T47D (cell line): Measurements from ENCODE around the gene CKS1B.

ENCODE experiments used
- DNase-seq, 2 experiments: peaks; one replicate each; pipeline versions ENCODE4 v3.0.0 to v3.0.0-alpha.2; 2011 to 2012; ENCODE audit warnings: low read depth in 1 of 2, low spot score in 1 of 2
- JUND ChIP-seq: IDR thresholded peaks from 2 replicates; pipeline ENCODE4 v1.6.1; 2012; ENCODE audit warnings: low read depth
- in situ Hi-C: cut with HindIII; loops from 2 replicates; pipeline ENCODE4 v1.10.0; 2016; ENCODE audit warnings: low sequenced_read_pairs, low pct_unique_long_range_greater_than_20kb

CKS1B gene

GRCh38 chr1:154974102-154974807 is at the start of gene CKS1B:
CKS1B (plus strand) TSS chr1:154974681; CDS start chr1:154974746, 65 bp downstream.
- TF ChIP-seq JUND = no peak
- peak; percentile 95 to 100 for DNase-seq
- in situ Hi-C loops = no loop called here

DNA sequence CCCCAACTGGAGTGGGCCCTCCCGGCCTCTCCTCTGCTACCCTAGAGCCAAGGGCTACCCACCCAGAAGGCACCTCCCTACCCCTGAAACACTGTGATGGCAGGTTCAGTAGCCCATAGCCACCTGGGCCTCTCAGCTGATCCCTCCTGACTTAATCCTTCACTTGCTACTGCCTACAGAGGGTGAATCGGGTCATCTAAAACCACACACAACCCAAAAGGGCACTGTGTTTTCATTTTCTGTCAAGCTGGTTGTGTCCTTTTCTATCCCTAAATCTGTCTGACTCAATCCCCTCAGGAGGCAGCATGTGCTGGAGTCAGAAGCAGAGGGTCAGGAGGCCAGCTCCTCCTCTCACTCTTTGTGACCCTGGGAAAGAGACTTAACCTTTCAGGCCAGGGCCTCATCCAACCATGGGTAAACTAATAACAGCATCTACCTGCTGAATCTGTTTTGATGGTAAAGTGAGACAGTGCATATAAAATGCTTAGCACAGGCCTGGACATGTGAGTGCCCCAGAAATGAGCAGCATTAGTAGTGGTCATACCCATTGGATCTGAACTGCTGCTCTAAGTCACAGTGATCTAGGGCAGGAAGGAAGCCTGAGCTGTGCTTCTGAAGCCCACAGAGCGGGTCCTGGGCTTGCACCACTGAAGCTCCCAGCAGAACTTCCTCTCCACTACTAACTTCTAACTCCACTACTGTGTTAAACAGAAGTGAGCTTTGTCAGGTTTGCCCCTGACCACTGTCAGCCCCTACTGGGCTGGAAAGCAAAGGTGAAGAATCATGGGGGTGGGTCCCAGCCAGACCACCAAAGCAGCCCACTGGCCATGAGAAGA is 48.9 kb upstream of the CKS1B start:
- in situ Hi-C loops = no loop called here
- no peak for TF ChIP-seq JUND
- DNase-seq = no peak

- DNase-seq = no peak
These were observed 48.3 kb upstream of the CKS1B start for GRCh38 chr1:154926201-154926600.

DNA sequence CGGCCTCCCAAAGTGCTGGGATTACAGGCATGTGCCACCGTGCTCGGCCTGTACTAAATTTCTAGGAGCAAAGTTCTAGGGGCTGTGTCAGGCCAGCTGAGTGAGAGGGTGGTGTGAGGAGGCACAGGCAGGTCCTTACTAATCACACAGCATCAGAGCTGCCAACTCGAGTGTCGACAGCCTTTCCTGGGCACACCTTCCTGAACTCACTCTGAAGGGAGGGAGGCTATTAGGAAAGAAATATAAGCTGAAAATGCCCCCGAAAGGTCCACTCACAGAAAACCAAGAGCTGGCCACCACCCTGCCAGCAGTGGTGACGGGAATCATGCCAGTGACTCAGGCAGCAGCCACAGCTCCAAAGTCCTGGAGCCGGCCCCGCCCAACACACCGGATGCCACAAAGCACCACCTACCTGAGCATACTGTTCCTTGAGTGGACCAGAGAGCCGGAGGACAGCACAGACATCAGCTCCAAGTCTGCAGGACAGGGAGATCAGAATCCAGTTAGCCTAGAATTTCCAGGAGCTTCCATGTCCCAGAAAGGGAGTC is 42.5 kb upstream of the CKS1B start:
- TF ChIP-seq JUND = no peak
- in situ Hi-C loops = no loop called here
- DNase-seq = peak; percentile 44 to 90

More at GRCh38 chr1:154926201-154926600, 48.3 kb upstream of the CKS1B start:
- TF ChIP-seq JUND = no peak
- in situ Hi-C loops = no loop called here

GRCh38 chr1:154934358-154934948 is 40.0 kb upstream of the CKS1B start:
- TF ChIP-seq JUND = no peak
- in situ Hi-C loops = no loop called here

DNA sequence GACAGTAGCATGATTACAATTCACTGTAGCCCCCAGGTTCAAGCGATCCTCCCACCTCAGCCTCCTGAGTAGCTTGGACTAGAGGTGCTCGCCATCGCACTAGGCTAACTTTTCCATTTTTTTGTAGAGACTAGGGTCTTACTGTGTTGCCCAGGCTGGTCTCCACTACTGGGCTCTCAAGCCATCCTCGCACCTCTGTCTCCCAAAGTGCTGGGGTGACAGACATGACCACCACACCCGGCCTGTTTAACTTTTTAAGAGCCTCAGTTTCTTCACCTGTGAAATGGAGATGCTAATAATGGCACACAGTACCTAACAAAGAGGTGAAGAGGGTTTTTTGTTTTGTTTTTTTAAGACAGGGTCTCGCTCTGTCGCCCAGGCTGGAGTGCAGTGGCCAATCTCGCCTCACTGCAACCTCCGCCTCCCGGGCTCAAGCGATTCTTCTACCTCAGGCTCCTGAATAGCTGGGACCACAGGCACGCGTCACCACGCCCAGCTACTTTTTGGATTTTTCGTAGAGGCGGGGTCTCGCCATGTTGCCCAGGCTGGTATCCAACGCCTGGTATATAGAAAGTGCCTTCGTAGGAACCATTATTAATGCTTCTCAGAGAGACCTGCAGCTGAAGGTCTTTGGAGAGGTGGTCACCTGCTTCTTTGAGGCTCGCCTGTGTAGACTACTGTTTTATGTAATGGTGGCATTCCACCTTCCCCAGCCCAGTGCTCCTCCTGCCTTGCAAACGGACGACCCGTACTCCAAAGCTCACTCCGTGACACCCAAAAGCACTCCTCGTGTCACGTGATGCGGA is 38.5 kb upstream of the CKS1B start:
- in situ Hi-C loops = no loop called here
- no peak; the same call in 1 of the 2 replicates for TF ChIP-seq JUND
- DNase-seq = no peak

More at GRCh38 chr1:154934358-154934948, 40.0 kb upstream of the CKS1B start:
- DNase-seq = no peak

- in situ Hi-C loops = no loop called here
- peak; percentile 96 to 99 for DNase-seq
- TF ChIP-seq JUND = no peak
These were observed 37.9 kb upstream of the CKS1B start, which contains the start of gene PMVK for GRCh38 chr1:154936555-154937084. PMVK (minus strand) TSS chr1:154936719; CDS start chr1:154936685, 34 bp downstream.

DNA sequence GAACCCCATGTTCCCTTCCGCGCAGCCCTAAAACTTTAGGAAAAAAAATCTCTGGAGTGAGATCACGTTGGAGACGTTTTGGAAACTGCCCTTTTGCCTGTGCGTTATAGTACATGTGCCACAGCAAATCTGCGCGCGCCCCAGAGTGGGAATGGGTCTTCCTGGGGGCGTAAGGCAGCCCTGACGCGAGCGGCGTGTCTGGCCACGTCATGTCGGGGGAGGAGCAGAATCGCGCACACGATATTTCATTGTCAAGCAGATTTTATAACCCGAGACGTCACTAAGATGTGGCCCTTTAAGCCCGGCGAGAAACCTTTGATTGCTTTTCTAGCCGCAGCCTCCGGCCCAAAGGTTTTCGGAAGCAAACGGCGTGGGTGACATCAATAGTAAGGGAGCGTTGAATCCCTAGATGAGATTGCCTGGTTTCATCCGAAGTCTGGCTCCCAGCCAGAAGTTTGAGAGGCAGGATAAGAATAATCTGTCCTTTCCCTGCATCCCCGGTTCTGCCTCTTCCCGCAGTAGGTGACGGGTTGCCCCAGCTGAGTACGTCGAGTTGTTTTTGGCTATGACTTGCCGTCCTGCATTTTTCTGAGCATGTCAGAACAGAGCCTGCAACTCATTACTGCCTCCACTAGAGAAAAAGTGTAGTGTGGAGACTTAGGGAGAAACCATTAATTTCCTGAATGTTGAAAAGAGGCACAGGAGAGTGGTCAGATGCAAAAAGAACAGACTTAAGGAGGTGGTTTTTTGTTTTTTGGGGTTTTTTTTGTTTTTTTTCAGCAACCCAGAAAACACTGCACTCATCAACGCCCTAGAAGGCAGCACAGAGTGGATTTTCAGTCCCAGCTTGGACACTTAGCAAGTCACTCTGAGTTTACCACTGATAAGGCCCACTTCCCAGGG is 37.1 kb upstream of the CKS1B start:
- peak; percentile 85 to 99 for DNase-seq
- in situ Hi-C loops = no loop called here
- TF ChIP-seq JUND = no peak

- in situ Hi-C loops = no loop called here
- TF ChIP-seq JUND = no peak
- no peak for DNase-seq
These were observed 36.5 kb upstream of the CKS1B start for GRCh38 chr1:154937988-154938386.

DNA sequence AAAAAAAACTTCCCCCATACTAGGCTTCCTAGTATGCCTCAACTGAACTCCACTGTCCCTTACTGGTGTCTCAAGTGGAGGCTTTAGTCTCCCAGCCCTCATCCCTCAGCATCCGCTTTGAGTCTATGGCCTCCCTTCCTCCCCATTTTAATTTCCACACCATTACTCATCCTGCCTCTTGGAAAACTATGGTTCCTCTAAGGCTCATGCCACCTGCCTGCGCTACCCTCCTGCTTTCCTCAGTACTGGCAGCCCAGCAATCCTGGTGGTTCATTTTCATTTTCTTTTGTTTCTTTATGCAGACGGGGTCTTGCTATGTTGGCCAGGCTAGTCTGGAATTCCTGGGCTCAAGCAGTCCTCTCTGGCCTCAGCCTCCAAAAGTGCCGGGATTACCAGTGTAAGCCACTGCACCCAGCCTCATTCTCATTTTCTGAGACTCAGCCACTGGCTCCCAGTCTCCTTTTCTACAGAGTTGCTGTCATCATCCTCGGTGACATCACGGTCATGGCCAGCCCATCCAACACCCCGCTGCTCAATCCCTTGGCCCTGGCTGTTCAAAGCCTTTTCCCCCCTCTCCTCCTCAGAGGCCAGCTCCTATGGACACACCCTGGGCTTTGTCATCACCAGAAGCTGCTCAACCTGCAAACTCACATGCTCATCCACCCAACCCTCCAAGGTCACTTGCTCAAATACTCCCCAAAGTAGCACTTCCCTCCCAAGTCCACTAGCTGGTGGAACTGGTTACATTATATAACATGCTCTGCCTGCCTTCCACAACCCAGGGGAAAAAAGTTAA is 35.7 kb upstream of the CKS1B start:
- no peak for TF ChIP-seq JUND
- in situ Hi-C loops = no loop called here
- DNase-seq = peak in 1 of 2 experiments; percentile 86
